GM12872 (cell line): ENCODE measurements around the gene SMTNL2.

ENCODE experiments used
- CTCF ChIP-seq: IDR thresholded peaks from 3 replicates; pipeline ENCODE4 v1.5.1; 2011; ENCODE audit warnings: low read depth, mild to moderate bottlenecking, low read length, moderate library complexity; ENCODE audit not compliant: insufficient read depth

The SMTNL2 gene

GRCh38 chr17:4576729-4577322, 7.5 kb upstream of the SMTNL2 start:
- TF ChIP-seq CTCF = no peak

GRCh38 chr17:4577386-4577993, 6.8 kb upstream of the SMTNL2 start:
- TF ChIP-seq CTCF = no peak

GRCh38 chr17:4579678-4580077, 4.7 kb upstream of the SMTNL2 start:
- no peak for TF ChIP-seq CTCF

- TF ChIP-seq CTCF = no peak
These were observed 4.0 kb upstream of the SMTNL2 start for GRCh38 chr17:4580291-4580690.

- no peak for TF ChIP-seq CTCF
These were observed 2.2 kb upstream of the SMTNL2 start for GRCh38 chr17:4582101-4582501.

GRCh38 chr17:4582691-4583090, 1.6 kb upstream of the SMTNL2 start:
- TF ChIP-seq CTCF = no peak

GRCh38 chr17:4583206-4583605, 1.1 kb upstream of the SMTNL2 start:
- no peak for TF ChIP-seq CTCF
